H7 (cell line): Measurements from ENCODE around the gene CDK9. TPM values are rescaled to one million over a fixed set of nuclear protein-coding genes. Genes with fewer than 3 reads are reported as not detected.

ENCODE experiments used
- DNase-seq: peaks from one replicate; pipeline ENCODE4 v3.0.0; 2012
- H3K27me3 ChIP-seq: 2 replicates; pipeline ENCODE4 v1.6.0; 2011; ENCODE audit warnings: mild to moderate bottlenecking, low read length; ENCODE audit not compliant: control insufficient read depth, insufficient read depth
- H3K36me3 ChIP-seq: replicated peaks from 2 replicates; pipeline ENCODE4 v1.5.1; 2011; ENCODE audit warnings: low read length; ENCODE audit not compliant: control insufficient read depth, insufficient read depth
- H3K4me3 ChIP-seq: 2 replicates; pipeline ENCODE4 v1.5.1; 2011; ENCODE audit warnings: low read depth, mild to moderate bottlenecking, control low read depth, low read length, moderate library complexity; ENCODE audit not compliant: insufficient read depth
- total RNA-seq: library from RNA; depleted of rRNA; stranded (reverse); fragments of >200 nt; shearing (Covaris generic); gene quantifications from 2 replicates; pipeline ENCODE4 v1.2.3, GENCODE V29; 2014; rRNA removed

CDK9 gene
- total RNA-seq = 51.5 and 56.6 TPM in 2 replicates

GRCh38 chr9:127785933-127786772 is at the start of gene CDK9:
CDK9 (plus strand) TSS chr9:127786034; CDS start chr9:127786149, 115 bp downstream.
- peaks cover 39% of the 10 kb centered on the region for H3K36me3 ChIP-seq
- H3K27me3 ChIP-seq = no peaks in the 10 kb centered on the region
- H3K4me3 ChIP-seq = peak within 1 kb of the TSS; percentile 99
- peak; percentile 99 for DNase-seq

DNA sequence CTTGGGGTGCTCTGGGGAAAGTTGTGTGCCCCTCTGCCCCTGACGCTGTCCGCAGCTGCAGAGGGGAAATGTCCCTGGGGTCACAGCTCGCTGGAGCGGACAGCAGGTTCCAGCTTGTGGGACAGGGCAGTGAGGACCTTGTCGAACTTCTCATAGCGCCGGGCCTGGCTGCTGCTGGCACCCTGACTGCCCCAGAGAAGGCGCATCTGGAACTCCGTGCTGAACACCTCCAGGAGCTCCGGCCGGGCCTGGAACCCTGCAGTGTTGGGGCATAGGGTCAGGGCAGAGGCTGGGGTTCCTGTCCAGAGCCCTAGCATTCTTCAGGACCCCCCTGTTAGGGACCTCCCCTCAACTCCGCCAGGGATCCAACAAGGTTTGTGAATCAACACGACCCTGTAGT is 47.2 kb upstream of the CDK9 start:
- no peaks in the 10 kb centered on the region for H3K36me3 ChIP-seq
- H3K4me3 ChIP-seq = no peak overlapping the region
- peaks cover 6% of the 10 kb centered on the region; the same call in 1 of the 2 replicates for H3K27me3 ChIP-seq
- no peak for DNase-seq

- Histone ChIP-seq H3K4me3 (no peak overlapping the region), H3K27me3 (peaks cover 6% of the 10 kb centered on the region; the same call in 1 of the 2 replicates), H3K36me3 (no peaks in the 10 kb centered on the region)
- DNase-seq = no peak
Measured at GRCh38 chr9:127739614-127740330, 46.1 kb upstream of the CDK9 start.

DNA sequence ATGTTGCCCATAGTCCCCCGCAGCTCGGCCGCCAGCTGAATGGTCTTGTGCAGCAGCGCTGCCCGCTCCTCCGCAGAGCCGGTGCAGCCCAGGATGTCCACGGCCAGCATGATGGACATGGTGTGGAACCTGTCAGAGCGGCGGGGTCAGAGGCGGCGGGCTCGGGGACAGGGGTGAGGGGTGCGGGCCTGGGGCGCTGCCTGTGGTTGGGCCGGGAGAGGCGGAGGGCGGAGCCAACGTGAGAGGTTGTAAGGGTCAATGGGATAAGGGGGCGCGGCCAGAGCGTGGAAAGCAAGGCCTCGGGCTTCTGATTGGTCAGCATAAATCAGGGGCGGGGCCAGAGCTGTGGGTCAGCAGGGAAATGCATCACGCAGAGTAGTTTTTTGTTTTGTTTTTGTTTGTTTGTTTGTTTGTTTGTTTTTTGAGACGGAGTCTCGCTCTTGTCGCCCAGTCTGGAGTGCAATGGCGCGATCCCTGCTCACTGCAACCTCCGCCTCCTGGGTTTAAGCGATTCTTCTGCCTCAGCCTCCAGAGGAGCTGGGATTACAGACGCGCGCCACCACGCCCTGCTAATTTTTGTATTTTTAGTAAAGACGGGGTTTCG is 43.9 kb upstream of the CDK9 start:
- DNase-seq = peak; percentile 98
- peaks cover 6% of the 10 kb centered on the region; the same call in 1 of the 2 replicates for H3K27me3 ChIP-seq
- no peaks in the 10 kb centered on the region for H3K36me3 ChIP-seq
- peak overlapping the region; percentile 44 for H3K4me3 ChIP-seq

- peaks cover 6% of the 10 kb centered on the region; the same call in 1 of the 2 replicates for H3K27me3 ChIP-seq
- peak overlapping the region; percentile 44 for H3K4me3 ChIP-seq
- peak; percentile 99 for DNase-seq
- H3K36me3 ChIP-seq = no peaks in the 10 kb centered on the region
Measured at GRCh38 chr9:127742435-127743088, 43.3 kb upstream of the CDK9 start.

DNA sequence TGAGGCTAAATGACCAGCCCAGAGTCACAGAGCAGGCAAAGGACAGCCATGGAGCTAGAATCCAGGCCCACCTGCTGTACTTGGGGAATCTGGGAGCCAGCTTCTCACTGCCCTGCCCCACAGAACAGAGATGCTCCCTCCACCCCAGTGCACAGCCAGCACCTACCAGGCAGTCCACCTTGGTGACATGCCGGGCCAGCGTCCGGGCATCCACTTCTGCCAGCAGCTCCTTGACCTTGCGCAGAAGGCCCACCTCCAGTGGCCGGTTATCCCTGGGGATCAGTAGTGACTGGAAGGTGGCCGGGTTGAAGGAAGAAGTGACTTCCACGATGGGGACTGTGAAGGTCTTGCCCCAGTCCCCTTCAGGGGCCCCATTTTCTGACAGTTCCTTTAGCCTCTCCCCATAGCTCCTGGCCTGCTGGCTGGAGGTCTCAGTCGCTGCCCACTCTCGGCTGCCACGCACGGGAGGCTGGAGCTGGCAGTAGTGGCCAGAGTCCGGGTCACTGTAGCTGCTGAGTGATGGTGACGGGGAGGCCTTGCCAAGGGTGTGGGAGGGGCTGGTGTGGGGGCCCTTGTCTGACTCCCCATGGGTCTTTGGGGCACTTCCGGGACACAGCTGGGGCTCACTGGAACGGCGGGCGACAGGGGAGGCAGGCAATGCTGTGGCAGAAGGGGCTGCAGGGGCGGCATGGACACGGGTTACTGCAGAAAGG is 41.3 kb upstream of the CDK9 start:
- H3K36me3 ChIP-seq = peaks cover 5% of the 10 kb centered on the region

GRCh38 chr9:127746959-127747569 is 38.8 kb upstream of the CDK9 start:
- Histone ChIP-seq H3K36me3 (peaks cover 5% of the 10 kb centered on the region), H3K27me3 (peaks cover 5% of the 10 kb centered on the region; the same call in 1 of the 2 replicates), H3K4me3 (no peak overlapping the region)
- DNase-seq = peak; percentile 72

More for the DNA sequence above, 41.3 kb upstream of the CDK9 start:
- DNase-seq = no peak
- Histone ChIP-seq H3K4me3 (no peak overlapping the region), H3K27me3 (peaks cover 8% of the 10 kb centered on the region; the same call in 1 of the 2 replicates)

DNA sequence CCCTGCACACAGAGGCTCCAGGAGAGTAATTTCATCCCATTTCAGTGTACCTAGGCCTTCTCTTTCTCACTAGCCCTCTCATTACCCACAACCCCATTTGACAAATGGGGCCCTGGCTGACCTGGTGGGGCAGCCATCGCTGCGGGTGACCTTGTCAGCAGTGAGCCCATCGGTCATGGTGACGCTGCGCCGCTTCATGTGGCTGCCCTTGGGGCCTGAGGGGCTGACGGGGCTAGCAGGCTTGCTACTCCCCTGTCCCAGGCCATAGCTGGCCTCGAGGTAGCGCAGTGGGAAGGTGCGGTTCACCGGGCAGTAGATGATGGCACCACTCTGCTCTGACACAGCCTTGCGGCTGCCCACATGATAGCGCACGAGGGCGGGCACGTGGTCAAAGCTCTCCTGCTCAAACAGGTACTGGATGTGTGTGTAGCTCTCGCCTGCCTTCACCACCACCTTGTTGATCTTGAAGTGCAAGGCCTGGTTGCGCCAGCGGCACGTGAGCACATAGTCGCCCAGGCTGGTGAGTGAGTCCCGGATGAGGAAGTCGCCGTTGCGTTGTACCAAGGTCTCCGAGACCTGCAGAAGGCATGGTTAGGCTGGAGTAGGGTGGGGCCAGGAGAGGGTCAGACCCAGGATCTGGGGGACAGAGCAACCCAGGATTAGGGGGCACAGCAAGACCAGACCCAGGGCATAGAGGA is 36.6 kb upstream of the CDK9 start:
- H3K36me3 ChIP-seq = peaks cover 5% of the 10 kb centered on the region
- H3K27me3 ChIP-seq = peaks cover 24% of the 10 kb centered on the region
- no peak overlapping the region for H3K4me3 ChIP-seq
- no peak for DNase-seq

DNA sequence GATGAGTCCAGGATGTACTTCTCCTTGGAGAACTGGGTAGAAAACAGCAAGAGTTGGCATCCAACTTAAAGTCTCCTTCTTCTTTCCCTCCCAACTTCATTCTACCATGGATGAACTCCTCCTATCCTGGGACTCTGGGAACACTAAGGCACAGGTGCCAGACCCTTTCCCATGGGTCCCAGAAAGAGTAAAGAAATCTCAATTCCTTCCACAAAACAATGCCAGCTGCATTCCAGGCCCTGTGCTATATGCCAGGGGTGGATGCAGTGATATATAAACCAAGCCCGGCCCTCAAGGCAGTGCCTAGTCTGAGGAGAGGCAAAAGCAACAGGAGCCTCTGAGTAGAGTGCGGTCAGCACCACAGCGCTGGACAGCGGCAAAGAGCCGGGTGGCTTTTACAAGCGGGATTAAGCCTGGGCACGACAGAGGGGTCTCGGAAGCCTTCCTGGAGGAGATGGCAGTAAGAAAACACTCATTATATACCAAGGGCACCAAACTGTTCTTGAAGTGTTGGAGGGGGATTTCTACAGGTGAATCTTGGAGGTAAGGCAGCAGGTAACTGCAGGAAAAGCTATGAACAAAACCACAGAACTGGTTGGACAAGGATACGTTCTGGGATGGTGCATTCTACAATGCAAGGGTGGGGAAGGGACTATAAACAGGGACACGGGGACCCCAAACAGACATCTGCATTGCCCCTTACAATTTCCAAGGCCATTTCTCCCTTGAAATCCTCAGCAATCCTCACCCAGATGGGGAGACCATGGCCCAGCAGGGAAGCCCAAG is 34.4 kb upstream of the CDK9 start:
- H3K36me3 ChIP-seq = peaks cover 5% of the 10 kb centered on the region
- no peak overlapping the region for H3K4me3 ChIP-seq
- H3K27me3 ChIP-seq = peaks cover 40% of the 10 kb centered on the region
- DNase-seq = peak; percentile 85

GRCh38 chr9:127753148-127753547 is 32.7 kb upstream of the CDK9 start:
- Histone ChIP-seq H3K36me3 (peaks cover 5% of the 10 kb centered on the region), H3K4me3 (no peak overlapping the region), H3K27me3 (peaks cover 40% of the 10 kb centered on the region)
- peak; percentile 20 for DNase-seq

DNA sequence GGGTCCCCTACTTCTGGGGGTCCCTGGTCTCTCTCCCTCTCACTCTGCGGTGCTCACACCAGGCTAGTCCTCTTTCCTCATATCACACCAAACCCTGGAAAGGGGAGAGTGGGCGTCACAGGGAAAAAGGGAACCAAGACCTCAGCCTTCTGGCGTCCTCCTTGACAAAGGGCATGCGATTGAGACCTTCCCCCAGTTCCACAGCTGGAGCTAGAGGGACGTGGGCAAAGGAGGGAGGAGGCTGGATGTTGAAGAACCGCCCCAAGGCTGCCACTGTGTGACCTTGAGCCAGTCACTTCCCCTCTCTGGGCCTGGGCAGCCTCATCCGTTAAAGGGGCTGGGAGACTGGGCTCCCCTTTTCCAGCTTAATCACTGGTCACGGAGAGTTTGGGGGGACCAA is 32.2 kb upstream of the CDK9 start:
- Histone ChIP-seq H3K4me3 (no peak overlapping the region; the same call in 1 of the 2 replicates), H3K36me3 (peaks cover 5% of the 10 kb centered on the region), H3K27me3 (peaks cover 40% of the 10 kb centered on the region)
- no peak for DNase-seq
